NCI-H146 treated with DMSO at 0.1 percent for 48 hours (cell line): ENCODE results near the gene OPA1.

Experiments used
- DNase-seq: peaks from one replicate; lab custom pipeline; 2025; ENCODE audit not compliant: unreplicated experiment; lab: John Stamatoyannopoulos, UW

OPA1 gene

GRCh38 chr3:193734737-193735366 lies 141.8 kb downstream of the OPA1 start:
- no peak for DNase-seq

GRCh38 chr3:193735850-193736249 lies 142.8 kb downstream of the OPA1 start:
- DNase-seq: no peak

- no peak for DNase-seq
Measured at GRCh38 chr3:193736616-193737015, 143.6 kb downstream of the OPA1 start.

GRCh38 chr3:193737191-193737751 lies 144.3 kb downstream of the OPA1 start:
- peak; percentile 94 for DNase-seq

- DNase-seq: no peak
Measured at GRCh38 chr3:193742628-193743027, 149.6 kb downstream of the OPA1 start.

GRCh38 chr3:193743702-193744047 lies 150.7 kb downstream of the OPA1 start:
- no peak for DNase-seq

- DNase-seq: peak; percentile 100
Measured at GRCh38 chr3:193744048-193744821, 151.2 kb downstream of the OPA1 start.

GRCh38 chr3:193744822-193745684 lies 152.0 kb downstream of the OPA1 start:
- peak; percentile 94 for DNase-seq

- DNase-seq: no peak
Measured at GRCh38 chr3:193746832-193747231, 153.8 kb downstream of the OPA1 start.
